HK-2 (cell line): ENCODE results near the gene PRX.

Source experiments
- DNase-seq: peaks from one replicate; pipeline ENCODE4 v3.0.0-alpha.2; 2018; ENCODE audit not compliant: unreplicated experiment

PRX gene

DNA sequence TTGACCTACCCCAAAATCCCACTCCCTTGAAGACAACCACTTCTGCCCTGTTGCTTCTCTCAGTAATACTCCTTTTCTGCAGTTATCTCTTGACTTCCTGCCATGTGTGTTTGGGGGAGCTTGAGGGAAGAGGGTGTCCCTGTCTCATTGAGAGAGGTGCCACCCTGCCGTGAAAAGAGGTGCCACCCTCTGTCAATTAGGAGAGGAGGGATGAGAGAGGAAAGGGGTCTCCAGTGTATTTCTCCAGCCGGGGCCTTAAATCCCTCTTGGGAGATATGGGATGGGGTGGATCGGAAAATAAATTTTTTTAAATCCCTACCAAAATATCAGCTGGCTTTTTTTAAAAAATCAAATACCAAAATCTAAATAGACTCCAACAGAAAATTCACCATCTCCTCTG lies 48.2 kb downstream of the PRX start:
- DNase-seq = no peak

DNA sequence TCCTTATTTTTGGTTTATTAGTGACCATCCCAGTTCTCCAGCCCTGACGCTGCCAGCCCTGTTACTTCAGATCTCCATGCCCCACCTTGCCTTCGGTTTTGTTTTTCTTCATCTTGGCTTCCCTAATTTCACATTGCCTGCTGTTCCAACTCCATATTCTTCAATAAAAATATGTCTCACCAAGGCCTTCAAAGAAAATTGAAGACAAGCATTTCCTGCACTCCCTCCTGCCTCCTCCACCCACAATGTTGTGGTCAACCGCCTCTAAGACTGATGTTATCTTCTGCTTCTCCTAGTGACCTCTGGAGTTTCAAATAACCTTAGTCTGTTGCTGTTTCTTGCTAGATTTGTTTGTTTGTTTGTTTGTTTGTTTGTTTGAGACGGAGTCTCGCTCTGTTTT lies 50.1 kb downstream of the PRX start:
- DNase-seq = no peak

DNA sequence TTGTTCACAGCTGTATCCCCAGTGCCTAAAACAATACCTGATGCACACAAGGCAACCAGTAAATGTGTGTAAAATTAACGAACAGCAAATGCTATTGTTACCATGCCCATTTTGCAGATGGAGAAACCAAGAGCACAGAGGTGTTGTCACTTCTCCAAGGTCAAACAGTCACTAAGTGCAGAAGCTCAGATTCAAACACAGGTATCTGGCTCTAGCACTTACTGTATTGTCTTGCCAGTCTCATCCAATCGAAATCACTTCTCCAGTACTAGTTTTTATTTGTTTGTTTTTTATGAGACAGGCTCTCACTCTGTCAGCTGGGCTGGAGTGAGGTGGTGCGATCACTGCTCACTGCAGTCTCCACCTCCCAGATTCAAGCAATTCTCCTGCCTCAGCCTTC lies 51.0 kb downstream of the PRX start:
- no peak for DNase-seq

DNA sequence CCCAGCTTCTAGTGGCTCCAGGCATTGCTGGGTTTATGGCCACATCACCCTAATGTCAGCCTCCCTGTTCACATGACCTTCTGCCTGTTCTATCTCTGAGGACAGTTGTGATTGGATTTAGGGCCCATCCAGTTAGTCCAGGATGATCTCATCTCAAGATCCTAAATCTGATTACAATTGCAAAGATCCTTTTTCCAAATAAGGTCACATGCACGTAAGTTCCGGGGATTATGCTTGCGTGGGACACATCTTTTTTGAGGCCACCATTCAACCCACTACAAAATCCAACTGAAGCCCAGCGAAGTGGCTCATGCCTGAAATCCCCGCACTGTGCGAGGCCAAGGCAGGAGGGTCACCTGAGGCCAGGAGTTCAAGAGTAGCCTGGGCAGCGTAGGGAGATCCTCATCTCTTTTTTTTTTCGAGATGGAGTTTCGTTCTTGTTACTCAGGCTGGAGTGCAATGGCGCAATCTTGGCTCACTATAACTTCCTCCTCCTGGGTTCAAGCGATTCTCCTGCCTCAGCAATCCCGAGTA lies 52.4 kb downstream of the PRX start:
- DNase-seq = no peak

DNA sequence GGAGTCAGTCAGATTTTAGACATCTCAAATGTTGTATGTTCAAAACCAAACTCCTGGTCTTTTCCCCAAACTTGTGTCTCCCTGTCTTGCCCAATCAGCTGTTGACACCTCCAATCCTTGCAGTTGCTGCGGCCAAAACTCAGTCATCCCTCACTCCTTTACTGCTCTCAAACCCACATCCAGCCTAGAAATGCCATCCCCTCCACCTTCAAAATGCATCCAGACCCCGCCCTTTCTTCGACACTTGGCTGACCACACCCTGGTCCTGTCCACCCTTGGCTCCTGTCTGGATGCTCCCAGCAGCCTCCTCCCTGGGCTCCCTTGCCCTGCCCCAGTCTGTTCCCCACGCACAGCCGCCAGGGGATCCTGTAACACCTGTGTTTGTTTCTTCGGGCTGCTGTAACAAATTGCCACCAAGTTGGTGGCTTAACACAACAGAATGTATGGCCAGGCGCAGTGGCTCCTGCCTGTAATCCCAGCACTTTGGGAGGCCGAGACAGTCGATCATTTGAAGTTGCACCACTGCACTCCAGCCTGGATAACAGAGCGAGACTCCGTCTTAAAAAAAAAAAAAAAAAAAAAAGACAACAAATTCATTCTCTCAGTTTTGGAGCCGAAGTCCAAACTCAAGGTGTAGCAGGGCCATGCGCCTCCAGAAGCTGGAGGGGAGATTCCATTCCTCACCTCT lies 53.0 kb downstream of the PRX start:
- DNase-seq = no peak

DNA sequence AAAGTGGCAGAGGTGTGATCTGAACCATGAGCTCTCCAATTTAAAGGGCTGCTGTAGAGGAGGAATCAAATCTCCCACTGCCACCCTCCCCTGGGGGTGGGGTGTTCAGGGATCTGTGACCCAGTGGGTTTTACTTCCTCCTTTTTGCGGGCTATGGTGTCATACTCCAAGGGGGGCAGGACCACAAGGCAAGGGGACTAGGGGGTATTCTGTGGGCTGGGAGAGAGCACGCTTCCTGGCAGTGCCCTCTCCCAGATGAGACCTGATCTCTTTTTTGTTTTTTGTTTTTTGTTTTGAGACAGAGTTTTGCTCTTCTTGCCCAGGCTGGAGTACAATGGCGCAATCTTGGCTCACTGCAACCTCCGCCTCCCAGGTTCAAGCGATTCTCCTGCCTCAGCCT lies 54.4 kb downstream of the PRX start:
- DNase-seq = no peak

DNA sequence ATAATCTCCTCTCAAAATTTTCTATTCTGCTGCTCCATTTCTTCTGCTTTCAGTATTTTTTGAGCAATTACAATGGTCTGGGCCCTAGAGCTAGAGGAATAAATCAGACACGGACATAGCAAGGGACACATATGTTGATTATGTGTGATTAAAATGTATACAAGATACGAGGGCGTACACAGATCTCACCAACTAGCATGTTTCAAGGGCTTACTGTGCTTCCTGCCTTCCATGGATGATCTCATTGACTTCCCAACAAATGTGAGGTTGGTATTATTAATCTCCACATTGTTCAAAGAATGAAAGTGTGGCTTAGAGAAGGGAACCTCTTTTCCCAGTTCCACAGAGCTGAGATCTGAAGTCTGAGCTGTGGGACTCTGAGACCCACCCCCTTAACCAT lies 55.5 kb downstream of the PRX start:
- no peak for DNase-seq

DNA sequence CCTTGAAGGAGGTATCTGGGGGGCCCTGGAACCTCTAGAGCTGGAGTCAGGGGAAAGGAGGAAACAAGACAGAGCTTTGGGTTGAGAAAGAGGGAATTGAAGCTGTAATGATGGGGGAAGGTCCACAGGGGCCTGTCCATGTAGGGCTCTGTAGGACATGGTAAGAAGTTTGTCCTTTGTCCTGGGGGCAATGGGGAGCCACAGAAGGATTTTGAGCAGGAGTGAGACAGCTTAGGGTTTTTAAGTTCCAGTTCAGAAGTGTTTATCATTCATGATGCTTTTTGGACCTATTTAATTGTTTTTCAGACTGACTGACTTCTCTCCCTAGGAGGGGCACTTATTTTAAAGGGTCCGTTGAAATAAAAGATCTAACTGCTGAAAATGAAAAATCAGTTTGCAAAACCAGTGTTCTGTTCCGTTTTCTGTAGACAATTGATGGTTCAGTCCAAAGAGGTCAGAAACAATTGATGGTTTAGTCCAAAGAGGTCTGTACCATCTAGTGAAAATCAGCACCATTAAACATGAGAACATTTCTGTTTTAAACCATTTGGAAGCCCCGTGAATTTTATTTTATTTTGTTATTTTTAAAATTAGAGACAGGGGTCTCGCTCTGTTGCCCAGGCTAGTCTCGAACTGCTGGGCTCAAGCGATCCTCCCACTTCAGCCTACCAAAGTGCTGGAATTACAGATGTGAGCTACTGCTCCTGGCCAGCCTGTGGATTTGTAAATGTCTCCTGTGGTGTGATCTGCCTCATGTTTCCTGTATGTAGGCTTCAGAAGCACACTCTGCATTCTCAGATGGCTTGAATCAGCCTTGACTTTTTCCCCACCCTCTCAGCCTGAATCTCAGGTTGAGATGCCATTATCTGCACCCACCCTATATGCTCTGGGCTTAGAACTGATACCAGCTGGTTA lies 56.2 kb downstream of the PRX start:
- DNase-seq = no peak

DNA sequence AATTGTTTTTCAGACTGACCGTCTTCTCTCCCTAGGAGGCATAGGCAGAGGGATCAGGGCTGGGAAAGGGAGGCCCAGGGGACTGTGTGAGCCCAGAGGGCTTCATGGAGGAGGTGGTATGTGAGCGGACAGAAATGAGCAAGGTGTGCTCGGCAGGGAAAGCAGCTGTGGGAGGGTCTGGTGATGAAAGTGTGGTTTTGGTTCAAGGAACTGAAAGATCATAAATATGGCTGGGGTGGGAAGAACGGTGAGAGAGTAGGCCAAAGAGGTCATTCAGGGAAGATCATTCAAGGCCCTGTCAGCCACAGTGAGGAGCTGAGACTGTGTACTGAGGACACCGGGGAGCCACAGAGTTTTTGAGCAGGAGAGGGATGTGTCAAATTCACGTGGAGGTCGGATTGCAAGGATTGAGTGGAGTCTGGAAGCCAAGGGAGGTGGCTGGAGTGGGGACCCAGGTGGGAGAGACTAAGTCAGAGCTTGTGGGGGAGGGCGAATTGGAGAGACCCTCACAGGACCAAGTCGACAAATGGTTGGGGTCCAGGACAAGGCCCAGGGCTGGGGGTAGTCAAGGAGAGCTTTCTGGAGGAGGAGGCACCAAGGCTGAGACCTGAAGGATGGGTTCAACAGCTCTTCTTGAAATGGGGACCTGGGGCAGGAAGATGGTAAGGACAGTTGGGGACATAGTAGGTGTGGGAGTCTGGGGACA lies 57.0 kb downstream of the PRX start:
- no peak for DNase-seq

DNA sequence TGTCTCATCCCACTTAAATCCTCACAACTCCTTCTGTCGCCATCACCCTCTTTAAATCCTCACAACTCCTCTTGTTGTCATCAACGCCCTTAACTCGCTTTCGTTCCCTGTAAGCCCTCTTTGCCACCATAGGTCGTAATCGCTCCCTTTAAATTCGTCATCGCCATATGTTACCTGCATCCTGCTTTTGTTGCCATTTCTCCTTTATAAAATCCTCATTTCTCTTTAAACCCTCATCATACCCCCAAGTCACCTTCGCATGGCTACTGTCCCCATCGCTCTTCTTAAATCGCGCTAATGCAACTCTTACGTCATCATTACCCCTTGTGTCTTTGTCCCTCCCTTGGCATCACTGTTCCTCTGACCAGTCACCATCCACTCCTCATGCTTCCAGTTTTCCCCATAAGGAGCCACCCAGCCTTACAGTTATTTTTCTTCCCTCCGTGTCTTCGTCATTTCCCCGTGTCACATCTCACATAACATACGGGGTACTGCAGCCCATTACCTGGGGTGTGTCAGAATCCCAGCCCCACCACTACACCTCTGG lies 64.1 kb downstream of the PRX start:
- peak; percentile 5 for DNase-seq

DNA sequence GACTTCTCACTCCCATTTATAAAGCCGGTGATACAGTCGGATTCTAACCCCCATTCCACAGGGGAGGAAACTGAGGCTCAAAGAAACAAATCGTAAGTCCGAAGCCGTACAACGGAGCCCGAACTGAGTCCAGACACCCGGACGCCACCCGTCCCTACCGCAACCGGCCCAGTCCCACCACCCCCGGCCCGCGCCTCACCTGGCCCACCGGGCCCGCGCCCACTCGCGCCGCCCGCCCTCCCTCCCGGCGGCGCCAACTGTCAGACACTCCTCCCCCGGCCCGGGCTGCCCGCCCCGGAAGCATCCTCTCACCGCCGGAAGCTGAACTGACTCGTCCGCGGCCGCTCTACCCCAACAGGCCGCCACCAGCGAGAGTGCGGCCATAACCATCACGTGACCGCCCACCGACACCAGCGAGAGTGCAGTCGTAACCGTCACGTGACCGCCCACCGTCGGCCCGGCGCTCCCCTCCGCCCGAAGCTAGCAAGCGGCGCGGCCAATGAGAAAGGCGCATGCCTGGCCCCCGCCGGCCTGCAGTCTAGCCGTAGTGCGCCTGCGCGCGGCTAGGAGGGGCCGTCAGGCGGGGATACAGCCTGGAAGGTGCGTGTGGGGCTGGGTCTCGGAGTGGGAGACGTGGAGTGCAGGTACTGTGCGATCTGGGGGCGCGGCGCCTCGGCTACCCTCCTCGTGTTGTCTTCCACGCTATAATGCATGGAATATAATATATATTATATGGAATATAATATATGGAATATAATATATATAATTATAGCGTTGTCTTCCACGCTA lies 64.9 kb downstream of the PRX start, which contains the start of the genes C19orf47 and PLD3:
TSS of gene C19orf47 (minus strand) at position 273 of the 789 bp plus-strand sequence. CDS start 6,540 bp downstream, outside the sequence.
TSS of gene PLD3 (plus strand) at position 571 of the 789 bp plus-strand sequence. CDS start 17,789 bp downstream, outside the sequence.
- DNase-seq = peak; percentile 99

DNA sequence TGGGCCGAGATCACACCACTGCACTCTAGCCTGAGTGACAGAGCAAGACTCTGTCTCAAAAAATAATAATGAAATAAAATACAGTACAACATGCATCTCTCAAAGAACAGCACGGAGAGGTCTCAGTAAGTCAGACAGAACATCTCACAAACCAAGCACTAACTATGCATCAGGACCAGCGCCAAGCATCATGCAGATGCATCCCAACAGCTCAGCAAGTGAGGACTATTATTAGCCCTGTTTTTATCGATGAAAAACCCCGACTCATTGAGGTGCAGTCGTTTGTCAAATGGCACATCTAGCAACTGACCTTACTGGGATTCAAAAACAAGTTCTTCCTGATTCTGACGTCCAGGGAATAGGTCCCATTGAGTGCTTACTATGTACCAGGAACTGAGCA lies 68.8 kb downstream of the PRX start:
- no peak for DNase-seq
